Measurements from ENCODE around the gene PFN3.
A peak's percentile ranks its signal among the peaks of the same experiment; 100 is the strongest.
"Not testable (repeated sequence)": the region's sequence is repeated elsewhere in the genome, so short reads cannot be mapped to it uniquely, and the experiment has no call there.

PFN3 gene

DNA sequence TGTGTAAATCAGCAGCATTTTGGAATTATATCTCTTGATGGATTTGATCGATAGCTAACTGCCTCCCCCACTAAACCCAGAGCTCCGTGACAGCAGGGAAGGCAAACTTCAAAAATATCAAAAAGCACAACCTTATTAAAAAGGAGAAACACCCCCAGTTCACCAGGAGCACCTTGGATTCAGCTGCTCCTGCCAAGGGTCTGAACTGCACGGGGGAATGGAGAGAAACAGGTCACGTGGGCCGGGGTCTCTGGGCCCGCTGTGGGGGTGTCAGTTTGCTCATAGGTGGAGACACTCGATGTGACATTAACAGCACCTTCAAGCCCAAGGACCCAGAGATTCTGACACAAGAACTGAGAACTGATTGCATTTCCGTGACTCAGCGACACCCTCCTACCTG lies 17.3 kb downstream of the PFN3 start:
- Histone ChIP-seq H3K4me3 (ENCODE audit: insufficient read depth, low read depth, low read length, poor library complexity, severe bottlenecking) (no peak overlapping the region), H3K36me3 (ENCODE audit: control insufficient read depth, insufficient read depth, low read length) (no peaks in the 10 kb centered on the region), H3K27me3 (replicated peaks; ENCODE audit: control insufficient read depth, insufficient read depth, low read length, poor library complexity, severe bottlenecking) (no peaks in the 10 kb centered on the region), H3K27ac (ENCODE audit: insufficient read depth, low read length, poor library complexity, severe bottlenecking) (no peak overlapping the region), H3K4me1 (ENCODE audit: control insufficient read depth, insufficient read depth, low read length, poor library complexity, severe bottlenecking) (peaks cover 23% of the 10 kb centered on the region), H3K9me3 (ENCODE audit: control insufficient read depth, low read length) (no peaks in the 10 kb centered on the region)
- no peak for DNase-seq

DNA sequence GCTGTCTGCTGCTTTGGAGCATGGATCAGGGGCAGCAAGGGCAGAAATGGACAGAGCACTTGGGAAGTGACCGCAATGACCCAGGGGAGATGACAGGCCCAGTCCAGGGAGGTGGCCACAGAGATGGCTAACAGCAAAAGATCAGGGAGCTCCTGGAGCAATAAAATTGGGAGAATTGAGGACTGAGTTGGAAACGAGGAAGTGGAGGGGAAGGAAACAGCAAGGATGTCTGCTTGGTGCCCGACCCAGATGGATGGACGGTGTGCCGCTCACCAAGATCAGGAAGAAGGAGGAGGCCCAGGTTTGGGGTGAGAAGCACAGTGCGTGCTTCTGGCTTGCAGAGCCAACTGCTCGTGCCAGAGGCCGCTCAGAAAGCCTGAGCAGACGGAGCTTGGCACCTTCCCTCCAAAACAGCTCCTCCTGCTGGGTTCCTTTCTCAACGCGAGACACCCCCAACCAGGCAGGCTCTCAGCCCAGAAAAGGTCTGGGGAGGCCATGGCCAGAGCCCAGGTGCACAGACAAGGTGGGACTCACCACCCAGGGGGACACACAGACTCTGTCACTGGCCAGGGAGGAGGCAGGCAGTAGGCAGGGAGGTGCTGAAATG lies 17.9 kb downstream of the PFN3 start:
- H3K36me3 ChIP-seq (ENCODE audit: control insufficient read depth, insufficient read depth, low read length), result no peaks in the 10 kb centered on the region
- no peak overlapping the region for H3K27ac ChIP-seq (ENCODE audit: insufficient read depth, low read length, poor library complexity, severe bottlenecking)
- no peaks in the 10 kb centered on the region for H3K9me3 ChIP-seq (ENCODE audit: control insufficient read depth, low read length)
- no peak for DNase-seq
- peaks cover 17% of the 10 kb centered on the region for H3K4me1 ChIP-seq (ENCODE audit: control insufficient read depth, insufficient read depth, low read length, poor library complexity, severe bottlenecking)
- no peak overlapping the region for H3K4me3 ChIP-seq (ENCODE audit: insufficient read depth, low read depth, low read length, poor library complexity, severe bottlenecking)
- no peaks in the 10 kb centered on the region for H3K27me3 ChIP-seq (replicated peaks; ENCODE audit: control insufficient read depth, insufficient read depth, low read length, poor library complexity, severe bottlenecking)

DNA sequence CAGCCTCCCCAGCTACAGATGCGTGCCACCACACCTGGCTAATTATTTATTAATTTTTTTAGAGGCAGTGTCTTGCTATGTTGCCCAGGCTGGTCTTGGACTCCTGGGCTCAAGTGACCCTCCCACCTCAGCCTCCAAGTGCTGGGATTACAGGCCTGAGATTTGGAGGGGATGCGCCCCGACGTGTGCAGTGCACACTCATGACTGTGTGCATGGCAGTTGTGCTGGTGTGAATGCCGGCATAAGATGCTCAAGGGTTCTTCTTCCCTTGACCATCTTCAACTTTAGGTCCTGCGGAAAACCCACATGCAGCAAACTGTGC lies 19.7 kb downstream of the PFN3 start:
- Histone ChIP-seq H3K36me3 (ENCODE audit: control insufficient read depth, insufficient read depth, low read length) (no peaks in the 10 kb centered on the region), H3K27me3 (replicated peaks; ENCODE audit: control insufficient read depth, insufficient read depth, low read length, poor library complexity, severe bottlenecking) (no peaks in the 10 kb centered on the region), H3K27ac (ENCODE audit: insufficient read depth, low read length, poor library complexity, severe bottlenecking) (no peak overlapping the region), H3K4me3 (ENCODE audit: insufficient read depth, low read depth, low read length, poor library complexity, severe bottlenecking) (no peak overlapping the region), H3K4me1 (ENCODE audit: control insufficient read depth, insufficient read depth, low read length, poor library complexity, severe bottlenecking) (peaks cover 15% of the 10 kb centered on the region), H3K9me3 (ENCODE audit: control insufficient read depth, low read length) (no peaks in the 10 kb centered on the region)
- DNase-seq, result no peak

DNA sequence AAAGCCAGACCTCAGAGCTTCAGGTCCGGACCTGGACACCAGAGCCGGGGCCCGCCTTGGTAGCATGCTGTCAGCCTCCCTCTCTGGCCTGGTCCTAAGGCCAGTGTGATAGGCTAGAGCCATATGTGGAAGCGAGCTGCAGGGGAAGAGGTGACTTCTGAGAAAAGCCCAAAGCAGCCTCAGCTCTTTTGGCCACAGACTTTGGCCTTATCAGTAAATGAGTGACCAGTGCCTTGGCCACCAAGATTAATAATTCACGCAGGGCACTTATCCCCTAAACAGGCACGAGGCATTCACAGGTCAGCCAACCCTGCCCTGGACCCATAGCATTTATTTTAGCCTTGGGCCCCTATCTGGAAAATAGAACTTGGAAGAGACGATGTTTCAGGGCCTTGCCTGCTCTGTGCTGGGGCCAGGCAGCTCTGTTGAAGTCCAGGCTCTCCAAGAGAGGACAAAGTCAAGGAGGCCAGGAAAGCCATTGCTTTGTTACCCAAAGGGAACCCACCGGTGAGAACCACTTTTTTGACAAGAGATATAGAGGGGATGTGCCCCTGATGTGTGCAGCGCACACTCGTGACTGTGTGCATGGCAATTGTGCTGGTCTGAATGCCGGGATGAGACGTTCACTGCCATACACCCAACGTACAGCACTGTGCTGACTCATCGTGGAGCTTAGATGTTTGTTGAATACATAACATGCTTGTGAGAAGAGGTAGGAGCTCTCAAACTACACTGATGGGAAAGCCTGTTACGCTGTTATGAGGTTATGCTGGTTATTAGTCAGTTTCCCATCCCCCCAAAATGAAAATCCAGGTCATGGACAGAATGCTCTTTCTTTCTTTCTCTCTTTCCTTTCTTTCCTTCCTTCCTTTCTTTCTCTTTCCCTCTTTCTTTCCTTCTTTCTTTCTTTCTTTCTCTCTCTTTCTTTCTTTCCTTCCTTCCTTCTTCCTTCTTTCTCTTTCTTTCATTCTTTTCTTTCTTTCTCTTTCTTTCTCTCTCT lies 21.3 kb downstream of the PFN3 start:
- H3K4me1 ChIP-seq (ENCODE audit: control insufficient read depth, insufficient read depth, low read length, poor library complexity, severe bottlenecking), result peaks cover 14% of the 10 kb centered on the region
- H3K27ac ChIP-seq (ENCODE audit: insufficient read depth, low read length, poor library complexity, severe bottlenecking), result no peak overlapping the region
- no peak overlapping the region for H3K4me3 ChIP-seq (ENCODE audit: insufficient read depth, low read depth, low read length, poor library complexity, severe bottlenecking)
- DNase-seq, result no peak
- no peaks in the 10 kb centered on the region for H3K9me3 ChIP-seq (ENCODE audit: control insufficient read depth, low read length)
- H3K27me3 ChIP-seq (replicated peaks; ENCODE audit: control insufficient read depth, insufficient read depth, low read length, poor library complexity, severe bottlenecking), result no peaks in the 10 kb centered on the region
- H3K36me3 ChIP-seq (ENCODE audit: control insufficient read depth, insufficient read depth, low read length), result no peaks in the 10 kb centered on the region

DNA sequence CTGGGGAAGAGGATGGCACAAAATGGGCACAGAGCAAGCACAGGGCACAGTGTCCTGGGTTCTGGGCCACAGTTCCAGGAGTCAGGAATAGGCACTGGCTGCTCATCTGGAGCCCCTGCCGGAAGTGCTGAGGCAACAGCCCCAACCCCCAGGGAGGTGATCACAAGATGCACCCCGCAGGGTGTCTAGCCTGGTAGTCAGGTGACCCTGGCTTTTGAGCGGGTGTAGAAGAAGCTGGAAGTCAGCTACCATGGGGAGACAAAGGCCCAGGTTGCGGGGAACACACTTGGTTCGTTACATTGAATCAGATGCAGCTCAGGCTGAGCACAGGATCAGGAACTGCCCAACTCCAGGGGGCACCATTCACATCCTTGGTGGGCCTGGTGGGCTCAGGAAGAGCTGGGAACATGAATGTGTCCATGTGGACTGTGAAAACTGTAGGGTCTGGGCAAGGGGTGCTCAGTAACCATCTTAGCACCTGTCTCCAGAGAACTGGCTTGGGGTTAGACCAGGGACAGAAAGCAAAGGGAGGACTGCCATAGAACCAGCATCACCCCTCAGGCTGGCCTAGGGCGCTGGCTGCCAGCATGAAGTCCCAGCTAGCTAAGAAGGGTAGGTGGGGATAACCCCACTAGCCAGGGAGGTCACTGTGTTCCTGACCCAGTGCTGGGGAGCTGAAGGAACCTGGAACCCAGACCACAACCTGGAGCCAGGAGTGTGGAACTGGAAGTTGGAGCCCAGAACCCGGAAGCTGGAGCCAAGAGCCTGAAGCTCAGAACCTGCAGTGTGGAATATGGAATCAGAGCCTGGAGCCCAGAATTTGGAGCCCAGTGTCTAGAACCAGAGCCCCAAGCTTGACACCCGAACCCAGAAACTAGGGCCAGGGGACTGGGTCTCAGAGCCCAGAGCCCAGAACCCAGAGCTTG lies 22.3 kb downstream of the PFN3 start:
- Histone ChIP-seq H3K4me3 (ENCODE audit: insufficient read depth, low read depth, low read length, poor library complexity, severe bottlenecking) (no peak overlapping the region), H3K27me3 (replicated peaks; ENCODE audit: control insufficient read depth, insufficient read depth, low read length, poor library complexity, severe bottlenecking) (no peaks in the 10 kb centered on the region), H3K36me3 (ENCODE audit: control insufficient read depth, insufficient read depth, low read length) (no peaks in the 10 kb centered on the region), H3K27ac (ENCODE audit: insufficient read depth, low read length, poor library complexity, severe bottlenecking) (no peak overlapping the region), H3K4me1 (ENCODE audit: control insufficient read depth, insufficient read depth, low read length, poor library complexity, severe bottlenecking) (peaks cover 24% of the 10 kb centered on the region), H3K9me3 (ENCODE audit: control insufficient read depth, low read length) (no peaks in the 10 kb centered on the region)
- DNase-seq, result no peak

DNA sequence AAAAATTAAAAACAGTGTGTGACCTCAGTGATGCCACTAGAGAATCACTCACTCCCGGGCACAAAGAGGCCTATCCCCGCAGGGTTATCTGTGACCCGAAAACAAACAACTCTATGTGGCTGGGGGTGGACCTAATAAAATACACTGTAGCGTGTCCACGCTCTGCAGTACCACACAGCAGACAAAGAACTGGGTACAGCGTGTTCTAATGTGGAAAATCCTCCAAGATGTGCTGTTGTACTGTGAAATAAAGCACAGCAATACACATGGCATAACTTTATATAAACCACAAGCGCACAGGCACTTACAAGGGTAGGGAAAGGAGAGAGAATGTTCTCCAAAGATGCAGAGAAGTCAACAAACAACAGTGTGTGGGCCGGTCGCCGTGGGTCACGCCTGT lies 24.4 kb downstream of the PFN3 start:
- Histone ChIP-seq H3K27ac (ENCODE audit: insufficient read depth, low read length, poor library complexity, severe bottlenecking) (no peak overlapping the region), H3K27me3 (replicated peaks; ENCODE audit: control insufficient read depth, insufficient read depth, low read length, poor library complexity, severe bottlenecking) (no peaks in the 10 kb centered on the region), H3K9me3 (ENCODE audit: control insufficient read depth, low read length) (no peaks in the 10 kb centered on the region), H3K36me3 (ENCODE audit: control insufficient read depth, insufficient read depth, low read length) (no peaks in the 10 kb centered on the region), H3K4me3 (ENCODE audit: insufficient read depth, low read depth, low read length, poor library complexity, severe bottlenecking) (no peak overlapping the region), H3K4me1 (ENCODE audit: control insufficient read depth, insufficient read depth, low read length, poor library complexity, severe bottlenecking) (peaks cover 40% of the 10 kb centered on the region)
- DNase-seq, result no peak

DNA sequence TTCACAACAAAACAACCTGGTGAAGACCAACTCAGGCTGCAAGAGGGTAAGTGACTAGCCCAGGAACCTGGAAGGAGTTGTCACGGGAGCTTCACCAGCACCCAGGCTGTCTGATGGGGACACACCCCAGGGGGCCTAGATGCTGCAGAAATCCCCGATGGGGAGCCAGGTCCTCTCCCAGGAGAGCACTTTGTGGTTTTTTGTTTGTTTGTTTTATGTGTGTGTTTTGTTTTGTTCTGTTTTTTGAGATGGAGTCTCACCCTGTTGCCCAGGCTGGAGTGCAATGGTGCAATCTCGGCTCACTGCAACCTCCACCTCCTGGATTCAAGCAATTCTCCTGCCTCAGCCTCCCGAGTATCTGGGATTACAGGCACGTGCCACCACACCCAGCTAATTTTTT lies 24.9 kb downstream of the PFN3 start:
- not testable (repeated sequence) for H3K27me3 ChIP-seq (replicated peaks; ENCODE audit: control insufficient read depth, insufficient read depth, low read length, poor library complexity, severe bottlenecking); H3K4me3 ChIP-seq (ENCODE audit: insufficient read depth, low read depth, low read length, poor library complexity, severe bottlenecking); H3K36me3 ChIP-seq (ENCODE audit: control insufficient read depth, insufficient read depth, low read length); DNase-seq; H3K9me3 ChIP-seq (ENCODE audit: control insufficient read depth, low read length)
- Histone ChIP-seq H3K4me1 (ENCODE audit: control insufficient read depth, insufficient read depth, low read length, poor library complexity, severe bottlenecking) (peaks cover 42% of the 10 kb centered on the region), H3K27ac (ENCODE audit: insufficient read depth, low read length, poor library complexity, severe bottlenecking) (peak overlapping the region; percentile 14)

DNA sequence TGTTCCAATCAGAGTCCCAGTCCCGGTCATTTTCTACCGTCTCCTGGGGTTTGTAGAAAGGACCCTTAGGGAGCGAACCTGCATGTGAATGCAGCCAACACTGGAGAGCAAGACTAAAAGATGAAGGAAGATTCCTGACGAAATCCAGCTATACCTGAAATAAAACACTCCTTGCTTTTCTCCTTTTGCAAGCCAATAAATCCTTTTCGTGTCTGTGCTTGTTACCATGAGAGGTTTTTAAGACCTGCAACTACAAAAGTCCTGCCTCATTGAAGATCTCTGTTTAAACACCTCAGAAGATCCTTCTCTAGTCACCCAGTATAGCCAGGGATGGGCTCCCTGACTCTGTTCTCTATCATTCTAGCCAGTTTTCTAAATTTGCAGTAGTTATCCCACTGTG lies 26.2 kb downstream of the PFN3 start:
- Histone ChIP-seq H3K27ac (ENCODE audit: insufficient read depth, low read length, poor library complexity, severe bottlenecking) (peak overlapping the region; percentile 59), H3K4me3 (ENCODE audit: insufficient read depth, low read depth, low read length, poor library complexity, severe bottlenecking) (no peak overlapping the region), H3K27me3 (replicated peaks; ENCODE audit: control insufficient read depth, insufficient read depth, low read length, poor library complexity, severe bottlenecking) (no peaks in the 10 kb centered on the region), H3K9me3 (ENCODE audit: control insufficient read depth, low read length) (no peaks in the 10 kb centered on the region), H3K4me1 (ENCODE audit: control insufficient read depth, insufficient read depth, low read length, poor library complexity, severe bottlenecking) (peaks cover 48% of the 10 kb centered on the region), H3K36me3 (ENCODE audit: control insufficient read depth, insufficient read depth, low read length) (peaks cover 8% of the 10 kb centered on the region)
- no peak for DNase-seq

DNA sequence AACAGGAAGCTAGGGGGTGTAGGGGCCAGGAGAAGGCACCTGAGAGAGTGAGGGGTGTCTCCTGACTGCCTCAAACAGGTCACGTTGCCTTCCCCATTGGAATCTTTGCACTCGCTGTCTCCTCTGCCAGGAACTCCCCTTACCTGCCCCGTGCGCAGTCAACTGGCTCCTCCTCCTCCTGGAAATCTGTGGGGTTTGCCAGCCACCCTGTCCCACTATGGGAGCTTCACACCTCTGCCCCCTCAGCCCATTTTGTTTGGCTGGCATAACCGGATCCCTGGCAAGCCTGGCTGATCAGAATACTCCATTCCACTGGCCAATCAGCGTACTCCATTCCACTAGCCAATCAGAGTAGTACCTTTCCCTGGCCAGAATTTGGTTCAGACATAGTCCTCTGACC lies 26.7 kb downstream of the PFN3 start:
- Histone ChIP-seq H3K36me3 (ENCODE audit: control insufficient read depth, insufficient read depth, low read length) (peaks cover 12% of the 10 kb centered on the region), H3K27me3 (replicated peaks; ENCODE audit: control insufficient read depth, insufficient read depth, low read length, poor library complexity, severe bottlenecking) (no peaks in the 10 kb centered on the region), H3K4me3 (ENCODE audit: insufficient read depth, low read depth, low read length, poor library complexity, severe bottlenecking) (no peak overlapping the region), H3K9me3 (ENCODE audit: control insufficient read depth, low read length) (no peaks in the 10 kb centered on the region), H3K27ac (ENCODE audit: insufficient read depth, low read length, poor library complexity, severe bottlenecking) (peak overlapping the region; percentile 59), H3K4me1 (ENCODE audit: control insufficient read depth, insufficient read depth, low read length, poor library complexity, severe bottlenecking) (peaks cover 47% of the 10 kb centered on the region)
- DNase-seq, result no peak

Measured in effector memory CD4-positive, alpha-beta T cell (primary cell).